ENCODE data around the gene LINGO3.

Gene LINGO3

DNA sequence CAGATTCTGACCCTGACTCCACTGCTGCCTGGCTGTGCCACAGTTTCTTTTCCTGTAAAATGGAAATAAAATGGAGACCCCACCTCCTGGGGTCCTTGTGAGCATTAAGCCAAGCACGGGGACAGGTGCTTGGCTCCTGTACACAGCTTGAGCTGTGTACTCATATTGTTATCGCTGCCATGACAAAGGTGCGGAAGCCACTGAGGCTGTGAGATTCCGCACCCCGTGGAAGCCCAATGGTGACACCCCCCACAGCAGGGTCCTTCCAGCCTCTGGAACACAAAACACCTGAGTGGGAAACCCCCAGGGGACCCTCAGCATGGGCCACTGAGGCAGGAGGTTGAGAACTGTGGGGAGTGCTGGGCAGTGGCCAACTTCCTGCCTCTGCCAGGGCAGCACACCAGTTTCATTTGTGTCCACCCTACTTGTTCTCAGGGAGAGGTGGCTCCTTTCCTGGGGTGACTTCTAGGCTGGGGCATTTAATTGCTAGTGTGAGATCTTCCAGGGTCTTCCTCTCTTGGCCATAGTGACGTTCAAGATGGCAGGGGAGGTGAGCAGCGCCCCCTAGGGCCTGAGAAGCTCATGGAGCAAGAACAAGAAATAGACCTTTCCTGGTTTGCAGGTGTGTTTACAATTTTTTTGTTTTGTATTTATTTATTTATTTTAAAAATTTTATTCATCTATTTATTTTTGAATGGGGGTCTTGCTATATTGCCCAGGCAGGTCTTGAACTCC is 46.3 kb downstream of the LINGO3 start:
- in situ Hi-C loops (cut with HindIII; ENCODE audit: low pct_ligation_motif_present, low sequenced_read_pairs) = no loop called here
- H3K27me3 ChIP-seq (replicated peaks) = no peaks in the 10 kb centered on the region
- H3K27ac ChIP-seq = no peak overlapping the region
- no peak overlapping the region for H3K4me3 ChIP-seq (ENCODE audit: low read depth, low read length)
- no peak for DNase-seq
- no peaks in the 10 kb centered on the region for H3K36me3 ChIP-seq (replicated peaks)
- TF ChIP-seq, protein P1, sequence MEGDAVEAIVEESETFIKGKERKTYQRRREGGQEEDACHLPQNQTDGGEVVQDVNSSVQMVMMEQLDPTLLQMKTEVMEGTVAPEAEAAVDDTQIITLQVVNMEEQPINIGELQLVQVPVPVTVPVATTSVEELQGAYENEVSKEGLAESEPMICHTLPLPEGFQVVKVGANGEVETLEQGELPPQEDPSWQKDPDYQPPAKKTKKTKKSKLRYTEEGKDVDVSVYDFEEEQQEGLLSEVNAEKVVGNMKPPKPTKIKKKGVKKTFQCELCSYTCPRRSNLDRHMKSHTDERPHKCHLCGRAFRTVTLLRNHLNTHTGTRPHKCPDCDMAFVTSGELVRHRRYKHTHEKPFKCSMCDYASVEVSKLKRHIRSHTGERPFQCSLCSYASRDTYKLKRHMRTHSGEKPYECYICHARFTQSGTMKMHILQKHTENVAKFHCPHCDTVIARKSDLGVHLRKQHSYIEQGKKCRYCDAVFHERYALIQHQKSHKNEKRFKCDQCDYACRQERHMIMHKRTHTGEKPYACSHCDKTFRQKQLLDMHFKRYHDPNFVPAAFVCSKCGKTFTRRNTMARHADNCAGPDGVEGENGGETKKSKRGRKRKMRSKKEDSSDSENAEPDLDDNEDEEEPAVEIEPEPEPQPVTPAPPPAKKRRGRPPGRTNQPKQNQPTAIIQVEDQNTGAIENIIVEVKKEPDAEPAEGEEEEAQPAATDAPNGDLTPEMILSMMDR (IDR thresholded peaks at IDR 0.05; ENCODE audit: low read depth, low read length, missing control alignments) = peak; percentile 78

DNA sequence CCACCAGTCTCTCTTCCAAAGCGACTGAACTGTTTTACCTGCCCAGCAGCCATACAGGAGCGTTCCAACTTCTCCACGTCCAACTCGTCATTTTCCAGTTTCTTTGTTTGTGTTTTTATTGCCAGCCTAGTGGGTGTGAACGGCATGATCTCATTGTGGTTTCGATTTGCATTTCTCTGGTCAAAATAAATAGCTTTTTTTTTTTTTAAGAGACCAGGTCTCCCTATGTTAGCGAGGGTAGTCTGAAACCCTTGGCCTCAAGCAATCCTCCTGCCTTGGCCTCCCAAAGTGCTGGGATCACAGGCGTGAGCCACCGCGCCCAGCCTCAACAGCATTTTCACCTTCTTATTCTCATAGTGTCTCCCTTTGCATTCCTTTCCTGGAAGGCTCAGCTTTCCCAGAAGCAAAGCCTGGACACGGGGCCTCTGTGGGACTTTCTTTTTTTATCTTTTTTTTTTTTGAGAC is 47.6 kb downstream of the LINGO3 start:
- Histone ChIP-seq H3K4me3 (ENCODE audit: low read depth, low read length) (no peak overlapping the region), H3K27ac (no peak overlapping the region)

DNA sequence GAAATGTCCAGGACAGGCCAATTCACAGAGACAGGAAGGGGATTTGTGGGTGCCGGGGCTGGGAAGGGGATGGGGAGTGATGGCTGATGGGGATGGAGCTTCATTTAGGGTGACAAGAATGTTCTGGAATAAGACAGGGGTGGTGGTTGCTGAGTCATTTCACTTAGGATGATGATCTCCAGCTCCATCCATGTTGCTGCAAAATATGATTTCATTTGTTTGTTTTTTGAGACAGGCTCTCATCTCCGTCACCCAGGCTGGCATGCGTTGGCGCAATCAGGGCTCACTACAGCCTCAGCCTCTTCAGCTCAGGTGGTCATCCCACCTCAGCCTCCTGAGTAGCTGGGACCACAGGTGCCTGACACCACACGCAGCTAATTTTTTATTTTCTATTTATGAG is 48.6 kb downstream of the LINGO3 start:
- H3K4me3 ChIP-seq (ENCODE audit: low read depth, low read length) = no peak overlapping the region
- TF ChIP-seq, protein P1 (IDR thresholded peaks at IDR 0.05; ENCODE audit: low read depth, low read length, missing control alignments) = no peak
- in situ Hi-C loops (cut with HindIII; ENCODE audit: low pct_ligation_motif_present, low sequenced_read_pairs) = no loop called here
- no peak for DNase-seq
- no peaks in the 10 kb centered on the region for H3K36me3 ChIP-seq (replicated peaks)
- no peak overlapping the region for H3K27ac ChIP-seq
- H3K27me3 ChIP-seq (replicated peaks) = no peaks in the 10 kb centered on the region

More for the DNA sequence above, 47.6 kb downstream of the LINGO3 start:
- DNase-seq = no peak
- H3K36me3 ChIP-seq (replicated peaks) = no peaks in the 10 kb centered on the region
- in situ Hi-C loops (cut with HindIII; ENCODE audit: low pct_ligation_motif_present, low sequenced_read_pairs) = no loop called here
- no peaks in the 10 kb centered on the region for H3K27me3 ChIP-seq (replicated peaks)
- TF ChIP-seq, protein P1 (IDR thresholded peaks at IDR 0.05; ENCODE audit: low read depth, low read length, missing control alignments) = no peak
